ENCODE data around the gene CD40. TPM values are rescaled to one million over a fixed set of nuclear protein-coding genes. Genes with fewer than 3 reads are reported as not detected.

The CD40 gene
- polyA plus RNA-seq (ENCODE audit: insufficient read length in 3 of 3) = 1 to 10 TPM; 5.8 to 6.5 (median 5.9) TPM

- no peak for DNase-seq (ENCODE audit: low read depth in 3 of 3, low spot score in 2 of 3)
Observed at GRCh38 chr20:46117704-46118467, at the start of gene CD40. Gene CD40, plus strand, starts transcription at chr20:46118314. Its CDS starts 30 bp downstream, at chr20:46118344.

- DNase-seq (ENCODE audit: low read depth in 3 of 3, low spot score in 2 of 3) = no peak
Observed at GRCh38 chr20:46070215-46070900, 47.8 kb upstream of the CD40 start.

GRCh38 chr20:46071573-46071972 is 46.5 kb upstream of the CD40 start:
- no peak for DNase-seq (ENCODE audit: low read depth in 3 of 3, low spot score in 2 of 3)

- DNase-seq (ENCODE audit: low read depth in 3 of 3, low spot score in 2 of 3) = no peak
Observed at GRCh38 chr20:46073024-46073423, 45.1 kb upstream of the CD40 start.

GRCh38 chr20:46073443-46073842 is 44.7 kb upstream of the CD40 start:
- no peak for DNase-seq (ENCODE audit: low read depth in 3 of 3, low spot score in 2 of 3)

GRCh38 chr20:46074006-46074405 is 44.1 kb upstream of the CD40 start:
- DNase-seq (ENCODE audit: low read depth in 3 of 3, low spot score in 2 of 3) = no peak

GRCh38 chr20:46076806-46077205 is 41.3 kb upstream of the CD40 start:
- no peak for DNase-seq (ENCODE audit: low read depth in 3 of 3, low spot score in 2 of 3)

- no peak for DNase-seq (ENCODE audit: low read depth in 3 of 3, low spot score in 2 of 3)
Observed at GRCh38 chr20:46077642-46078305, 40.3 kb upstream of the CD40 start.

- no peak for DNase-seq (ENCODE audit: low read depth in 3 of 3, low spot score in 2 of 3)
Observed at GRCh38 chr20:46078954-46079353, 39.2 kb upstream of the CD40 start.

- no peak for DNase-seq (ENCODE audit: low read depth in 3 of 3, low spot score in 2 of 3)
Observed at GRCh38 chr20:46081074-46081473, 37.0 kb upstream of the CD40 start.

- DNase-seq (ENCODE audit: low read depth in 3 of 3, low spot score in 2 of 3) = no peak
Observed at GRCh38 chr20:46083101-46083500, 35.0 kb upstream of the CD40 start.

GRCh38 chr20:46083531-46084061 is 34.5 kb upstream of the CD40 start:
- no peak for DNase-seq (ENCODE audit: low read depth in 3 of 3, low spot score in 2 of 3)

GRCh38 chr20:46084805-46085178 is 33.3 kb upstream of the CD40 start:
- no peak for DNase-seq (ENCODE audit: low read depth in 3 of 3, low spot score in 2 of 3)

- no peak for DNase-seq (ENCODE audit: low read depth in 3 of 3, low spot score in 2 of 3)
Observed at GRCh38 chr20:46085179-46085851, 32.8 kb upstream of the CD40 start.

GRCh38 chr20:46087161-46087560 is 31.0 kb upstream of the CD40 start:
- no peak for DNase-seq (ENCODE audit: low read depth in 3 of 3, low spot score in 2 of 3)

- no peak for DNase-seq (ENCODE audit: low read depth in 3 of 3, low spot score in 2 of 3)
Observed at GRCh38 chr20:46088409-46089166, 29.5 kb upstream of the CD40 start.

GRCh38 chr20:46089167-46089416 is 29.0 kb upstream of the CD40 start:
- peak in 1 of 3 donors; percentile 26 for DNase-seq (ENCODE audit: low read depth in 3 of 3, low spot score in 2 of 3)

- peak; percentile 72 to 89 (median 86) for DNase-seq (ENCODE audit: low read depth in 3 of 3, low spot score in 2 of 3)
Observed at GRCh38 chr20:46089417-46090388, 28.4 kb upstream of the CD40 start, which contains the start of gene NCOA5. Gene NCOA5, minus strand, starts transcription at chr20:46089962. Its CDS starts 10,538 bp downstream, at chr20:46079424.

Measured in right renal cortex interstitium (tissue), 3 donors.